Endothelial cell of umbilical vein (primary cell): ENCODE measurements around the gene PAX9. TPM values are rescaled to one million over a fixed set of nuclear protein-coding genes. Genes with fewer than 3 reads are reported as not detected.

Experiments used
- BruUV-seq: library from RNA; stranded (reverse); fragments of 400-500 nt; replicated peaks from 2 replicates; lab custom pipeline; 2021; lab: Mats Ljungman, UMichigan
- CTCF ChIA-PET: fragments of 300-600, 350-600 bp; sonication (Branson Sonifier 250); formaldehyde crosslinking; loops from one replicate; lab custom pipeline; 2021; ENCODE audit warnings: antibody characterized with exemption, inconsistent platforms; lab: Charles Lee
- POLR2A ChIA-PET: fragments of 300-600, 350-600 bp; sonication (Branson Sonifier 250); formaldehyde crosslinking; loops from one replicate; lab custom pipeline; 2021; ENCODE audit warnings: antibody characterized with exemption, inconsistent platforms; lab: Charles Lee
- DNase-seq: peaks from one replicate; pipeline ENCODE4 v3.0.0-alpha.2; 2011; ENCODE audit warnings: low read depth, low spot score
- FAIRE-seq: peaks from 2 replicates; lab custom pipeline; 2011; peaks lifted over from hg19 to GRCh38; lab: Jason Lieb, UNC
- H2AFZ ChIP-seq: 2 replicates; pipeline ENCODE4 v1.6.0; 2012; ENCODE audit warnings: low read depth, low read length, control low read depth, inconsistent platforms
- H3K27ac ChIP-seq: 2 replicates; pipeline ENCODE4 v1.5.1; 2011; ENCODE audit warnings: low read depth, mild to moderate bottlenecking, control low read depth, low read length, moderate library complexity; ENCODE audit not compliant: insufficient read depth
- H3K27me3 ChIP-seq, 2 experiments: 2 replicates each; pipeline versions ENCODE4 v1.6.0 to v1.6.1; 2011; ENCODE audit warnings: low read length in 2 of 2, mixed read lengths in 1 of 2; ENCODE audit not compliant: control insufficient read depth in 2 of 2, insufficient read depth in 2 of 2
- H3K36me3 ChIP-seq, 2 experiments: 2 replicates in 1 of 2; 3 replicates in 1 of 2; pipeline ENCODE4 v1.5.1; 2011; ENCODE audit warnings: low read length in 2 of 2, mild to moderate bottlenecking in 1 of 2, moderate library complexity in 1 of 2; ENCODE audit not compliant: control insufficient read depth in 2 of 2, insufficient read depth in 2 of 2; ENCODE audit errors: extremely low read depth in 1 of 2
- H3K4me1 ChIP-seq: 3 replicates; pipeline ENCODE4 v1.5.1; 2011; ENCODE audit warnings: mild to moderate bottlenecking, low read length; ENCODE audit not compliant: control insufficient read depth, insufficient read depth; ENCODE audit errors: extremely low read depth
- H3K4me2 ChIP-seq: 2 replicates; pipeline ENCODE4 v1.6.1; 2011; ENCODE audit warnings: low read length, control low read depth, mixed read lengths; ENCODE audit not compliant: insufficient read depth
- H3K4me3 ChIP-seq, 3 experiments: fragments of 200-600 bp in 1 of 3; sonication (generic), shearing (Covaris generic) in 1 of 3; replicated peaks in 1 of 3; 2 replicates each; pipeline ENCODE4 v1.5.1; 2011 to 2016; ENCODE audit warnings: control low read depth in 3 of 3, low read length in 3 of 3, mild to moderate bottlenecking in 2 of 3, inconsistent platforms in 1 of 3, low read depth in 1 of 3, moderate library complexity in 1 of 3; ENCODE audit not compliant: insufficient read depth in 1 of 3
- H3K79me2 ChIP-seq: 2 replicates; pipeline ENCODE4 v1.6.0; 2012; ENCODE audit warnings: low read length, inconsistent platforms; ENCODE audit not compliant: control insufficient read depth, insufficient read depth
- H3K9ac ChIP-seq: replicated peaks from 2 replicates; pipeline ENCODE3; 2011; ENCODE audit warnings: low read length, control low read depth; ENCODE audit not compliant: insufficient read depth; ENCODE audit errors: extremely low read depth
- H3K9me1 ChIP-seq: replicated peaks from 3 replicates; pipeline ENCODE4 v1.6.0; 2011; ENCODE audit warnings: mild to moderate bottlenecking, low read length; ENCODE audit not compliant: control insufficient read depth, insufficient read depth; ENCODE audit errors: extremely low read depth
- H3K9me3 ChIP-seq: replicated peaks from 2 replicates; pipeline ENCODE4 v1.5.1; 2012; ENCODE audit warnings: low read length, inconsistent platforms; ENCODE audit not compliant: control insufficient read depth, insufficient read depth
- H4K20me1 ChIP-seq: replicated peaks from 2 replicates; pipeline ENCODE3; 2011; ENCODE audit warnings: mild to moderate bottlenecking, low read length; ENCODE audit not compliant: control insufficient read depth, insufficient read depth; ENCODE audit errors: extremely low read depth
- EZH2 ChIP-seq: IDR thresholded peaks from 2 replicates; pipeline ENCODE4 v1.6.1; 2012; ENCODE audit warnings: borderline replicate concordance, low read depth, mild to moderate bottlenecking, moderate library complexity, low read length, inconsistent platforms; ENCODE audit not compliant: severe bottlenecking
- FOS ChIP-seq: IDR thresholded peaks from 2 replicates; pipeline ENCODE4 v1.6.1; 2011; ENCODE audit warnings: mild to moderate bottlenecking, low read length, moderate library complexity, borderline replicate concordance; ENCODE audit not compliant: insufficient read depth
- GATA2 ChIP-seq: IDR thresholded peaks from 2 replicates; pipeline ENCODE4 v1.7.0; 2011; ENCODE audit warnings: low read depth, mild to moderate bottlenecking, moderate library complexity, mixed read lengths, low read length; ENCODE audit not compliant: insufficient read length, insufficient read depth
- JUN ChIP-seq: IDR thresholded peaks from 2 replicates; pipeline ENCODE4 v1.6.1; 2011; ENCODE audit warnings: borderline replicate concordance, low read depth; ENCODE audit not compliant: insufficient read length, insufficient read depth
- MYC ChIP-seq: IDR thresholded peaks from one replicate; pipeline ENCODE4 v1.6.1; 2011; ENCODE audit warnings: mild to moderate bottlenecking, low read depth, low read length
- POLR2A ChIP-seq: IDR thresholded peaks from 2 replicates; pipeline ENCODE4 v1.6.1; 2012; ENCODE audit warnings: low read depth, mild to moderate bottlenecking, control low read depth, low read length
- POLR2AphosphoS5 ChIP-seq: IDR thresholded peaks from 2 replicates; pipeline ENCODE4 v1.6.1; 2012; ENCODE audit warnings: low read depth, mild to moderate bottlenecking, control low read depth, low read length, moderate library complexity; ENCODE audit not compliant: insufficient read depth
- dilution Hi-C: fragments of 300-500 bp; cut with MboI; formaldehyde crosslinking; loops from one replicate; pipeline ENCODE4 v1.15.0; 2019; ENCODE audit warnings: low sequenced_read_pairs; ENCODE audit not compliant: extremely low pct_ligation_motif_present
- intact Hi-C: fragments of 100-400 bp; cut with micrococcal nuclease; formaldehyde crosslinking; loops from one replicate; pipeline ENCODE4 v1.10.0; 2022
- polyA plus RNA-seq, 4 experiments: library from polyadenylated mRNA; depleted of rRNA in 3 of 4; stranded (reverse) in 3 of 4; unstranded in 1 of 4; fragments of >200 nt; gene quantifications; 2 replicates each; pipeline versions ENCODE4 v1.2.1 to v1.2.3, GENCODE V29; 2011 to 2012; ENCODE audit warnings: missing spikeins in 1 of 4
- total RNA-seq: library from RNA; stranded (reverse); gene quantifications from 2 replicates; pipeline ENCODE4 v1.2.3, GENCODE V29; 2021
- TF ChIP-seq, protein P1 (sequence below), 2 donors: IDR thresholded peaks; 1 replicate in 1 of 2; 2 replicates in 1 of 2; pipeline ENCODE4 v1.5.1; 2011; ENCODE audit warnings: low read length in 2 of 2, mild to moderate bottlenecking in 2 of 2, moderate library complexity in 2 of 2, control low read depth in 1 of 2, inconsistent platforms in 1 of 2, low read depth in 1 of 2; ENCODE audit not compliant: insufficient read depth in 1 of 2; ENCODE audit errors: extremely low read depth in 1 of 2
- TF ChIP-seq, protein P2 (sequence below): IDR thresholded peaks from 2 replicates; pipeline ENCODE4 v1.6.1; 2011; ENCODE audit not compliant: insufficient read depth, insufficient read length

PAX9 gene
- total and polyA plus RNA-seq, 2 donors (not counting 3 experiments of a cell fraction or from before 2014, with no cell fraction given), result 0.37 to 0.44 TPM

DNA sequence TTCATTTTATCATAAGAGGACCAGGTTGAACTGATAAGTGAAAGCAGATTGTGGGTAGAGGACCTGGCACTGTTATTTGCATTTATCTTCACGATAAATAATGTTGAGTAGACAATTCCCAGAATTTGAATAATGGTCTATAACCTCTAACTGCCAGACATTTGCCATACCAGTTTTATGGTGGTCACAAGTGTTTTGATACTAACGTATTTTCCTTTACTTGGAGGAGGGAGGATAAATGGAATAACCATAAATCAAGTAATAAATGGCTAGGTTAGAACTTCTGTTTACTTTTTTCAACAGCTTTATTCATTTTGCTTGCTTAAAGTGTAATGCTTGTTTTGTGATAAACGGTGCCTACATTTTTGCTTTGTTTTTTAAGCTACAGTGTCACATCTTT is 9.5 kb downstream of the PAX9 start:
- Histone ChIP-seq H3K27me3 (peaks cover 19 to 60% of the 10 kb centered on the region in 2 experiments), H3K9me3 (no peaks in the 10 kb centered on the region), H3K27ac (no peak overlapping the region), H3K36me3 (no peaks in the 10 kb centered on the region), H3K9ac (no peak overlapping the region), H3K9me1 (no peaks in the 10 kb centered on the region), H3K4me3 (no peak overlapping the region), H3K4me2 (no peak overlapping the region), H3K4me1 (no peaks in the 10 kb centered on the region), H4K20me1 (no peaks in the 10 kb centered on the region), H3K79me2 (no peaks in the 10 kb centered on the region), H2AFZ (no peak overlapping the region)
- POLR2A ChIA-PET, result no interaction called here
- DNase-seq (no peak), FAIRE-seq (no peak)
- no TSS peak for BruUV-seq
- intact Hi-C loops (no loop called here), dilution Hi-C loops (no loop called here)
- CTCF ChIA-PET, result no interaction called here
- TF ChIP-seq MYC (no peak), JUN (no peak), FOS (no peak), POLR2A (no peak), GATA2 (no peak), EZH2 (no peak), POLR2AphosphoS5 (no peak)
- TF ChIP-seq, protein P1, sequence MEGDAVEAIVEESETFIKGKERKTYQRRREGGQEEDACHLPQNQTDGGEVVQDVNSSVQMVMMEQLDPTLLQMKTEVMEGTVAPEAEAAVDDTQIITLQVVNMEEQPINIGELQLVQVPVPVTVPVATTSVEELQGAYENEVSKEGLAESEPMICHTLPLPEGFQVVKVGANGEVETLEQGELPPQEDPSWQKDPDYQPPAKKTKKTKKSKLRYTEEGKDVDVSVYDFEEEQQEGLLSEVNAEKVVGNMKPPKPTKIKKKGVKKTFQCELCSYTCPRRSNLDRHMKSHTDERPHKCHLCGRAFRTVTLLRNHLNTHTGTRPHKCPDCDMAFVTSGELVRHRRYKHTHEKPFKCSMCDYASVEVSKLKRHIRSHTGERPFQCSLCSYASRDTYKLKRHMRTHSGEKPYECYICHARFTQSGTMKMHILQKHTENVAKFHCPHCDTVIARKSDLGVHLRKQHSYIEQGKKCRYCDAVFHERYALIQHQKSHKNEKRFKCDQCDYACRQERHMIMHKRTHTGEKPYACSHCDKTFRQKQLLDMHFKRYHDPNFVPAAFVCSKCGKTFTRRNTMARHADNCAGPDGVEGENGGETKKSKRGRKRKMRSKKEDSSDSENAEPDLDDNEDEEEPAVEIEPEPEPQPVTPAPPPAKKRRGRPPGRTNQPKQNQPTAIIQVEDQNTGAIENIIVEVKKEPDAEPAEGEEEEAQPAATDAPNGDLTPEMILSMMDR (IDR thresholded peaks at IDR 0.05; ENCODE audit: extremely low read depth in 1 of 2, insufficient read depth in 1 of 2, low read depth in 1 of 2, low read length in 2 of 2), result no peak
- TF ChIP-seq, protein P2, sequence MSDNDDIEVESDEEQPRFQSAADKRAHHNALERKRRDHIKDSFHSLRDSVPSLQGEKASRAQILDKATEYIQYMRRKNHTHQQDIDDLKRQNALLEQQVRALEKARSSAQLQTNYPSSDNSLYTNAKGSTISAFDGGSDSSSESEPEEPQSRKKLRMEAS, result no peak
